Tibial artery (tissue), 4 donors: ENCODE measurements around the gene ELP4.
"Not testable (repeated sequence)": the region's sequence is repeated elsewhere in the genome, so short reads cannot be mapped to it uniquely, and the experiment has no call there.

ENCODE experiments used
- DNase-seq, 2 donors: peaks; one replicate each; pipeline ENCODE4 v3.0.0-alpha.2; 2019
- H3K27ac ChIP-seq, 2 donors: fragments of 200-600 bp; sonication (generic) in 1 of 2; 1 replicate in 1 of 2; 2 replicates in 1 of 2; pipeline ENCODE4 v1.5.1; 2018 to 2019; ENCODE audit warnings: mild to moderate bottlenecking in 1 of 2
- H3K27me3 ChIP-seq, 2 donors: fragments of 200-600 bp; sonication (generic) in 1 of 2; one replicate each; pipeline versions ENCODE4 v1.5.1 to v1.6.0; 2016 to 2019
- H3K36me3 ChIP-seq, 3 donors: fragments of 200-600 bp; sonication (generic) in 2 of 3; one replicate each; pipeline ENCODE4 v1.5.1; 2016 to 2019; ENCODE audit warnings: mild to moderate bottlenecking in 2 of 3
- H3K4me1 ChIP-seq, 4 donors: fragments of 200-600 bp; sonication (generic) in 2 of 4; 1 replicate in 3 of 4; 2 replicates in 1 of 4; pipeline ENCODE4 v1.5.1; 2016 to 2019
- H3K4me3 ChIP-seq, 2 donors: fragments of 200-600 bp; sonication (generic) in 1 of 2; 1 replicate in 1 of 2; 2 replicates in 1 of 2; pipeline ENCODE4 v1.5.1; 2018 to 2019; ENCODE audit warnings: mild to moderate bottlenecking in 2 of 2
- H3K9me3 ChIP-seq, 3 donors: fragments of 200-600 bp; sonication (generic) in 1 of 3; one replicate each; pipeline ENCODE4 v1.5.1; 2016 to 2019
- intact Hi-C: fragments of 100-400 bp; cut with DNase I; formaldehyde crosslinking; loops from one replicate; pipeline ENCODE4 v1.15.0; 2023; ENCODE audit warnings: low total_unique reads
- TF ChIP-seq, protein P1 (sequence below), 2 experiments: fragments of 200-600 bp in 1 of 2; fragments of 450-650 bp in 1 of 2; IDR thresholded peaks; one replicate each; pipeline ENCODE4 v1.5.1; 2017 to 2019; ENCODE audit warnings: antibody characterized with exemption in 2 of 2, mild to moderate bottlenecking in 1 of 2, moderate library complexity in 1 of 2

Gene ELP4

DNA sequence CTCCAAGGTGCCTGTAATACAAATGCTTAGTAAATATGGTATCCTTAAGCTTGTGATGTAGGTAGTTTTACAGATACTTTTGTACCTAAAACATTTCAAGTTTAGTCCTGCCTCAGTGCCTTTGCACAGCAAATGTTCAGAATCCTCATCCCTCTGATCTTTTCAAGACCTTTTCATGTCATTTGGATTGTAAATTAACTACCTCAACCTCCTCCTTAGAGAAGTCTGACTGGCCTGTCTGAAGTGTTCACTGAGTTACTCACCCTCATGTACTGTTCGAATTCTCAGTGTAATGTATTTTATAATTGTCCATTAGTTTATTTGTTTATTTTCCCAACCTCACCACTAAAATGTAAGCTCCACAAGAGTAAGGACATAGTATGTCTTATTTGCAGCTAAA, 147.5 kb downstream of the ELP4 start:
- Histone ChIP-seq H3K9me3 (no peaks in the 10 kb centered on the region), H3K4me1 (peaks cover 0 to 11% (median 0%) of the 10 kb centered on the region in 4 donors), H3K4me3 (no peak overlapping the region), H3K27ac (no peak overlapping the region), H3K36me3 (no peaks in the 10 kb centered on the region), H3K27me3 (no peaks in the 10 kb centered on the region)
- DNase-seq = no peak
- intact Hi-C loops = no loop called here
- TF ChIP-seq, protein P1, sequence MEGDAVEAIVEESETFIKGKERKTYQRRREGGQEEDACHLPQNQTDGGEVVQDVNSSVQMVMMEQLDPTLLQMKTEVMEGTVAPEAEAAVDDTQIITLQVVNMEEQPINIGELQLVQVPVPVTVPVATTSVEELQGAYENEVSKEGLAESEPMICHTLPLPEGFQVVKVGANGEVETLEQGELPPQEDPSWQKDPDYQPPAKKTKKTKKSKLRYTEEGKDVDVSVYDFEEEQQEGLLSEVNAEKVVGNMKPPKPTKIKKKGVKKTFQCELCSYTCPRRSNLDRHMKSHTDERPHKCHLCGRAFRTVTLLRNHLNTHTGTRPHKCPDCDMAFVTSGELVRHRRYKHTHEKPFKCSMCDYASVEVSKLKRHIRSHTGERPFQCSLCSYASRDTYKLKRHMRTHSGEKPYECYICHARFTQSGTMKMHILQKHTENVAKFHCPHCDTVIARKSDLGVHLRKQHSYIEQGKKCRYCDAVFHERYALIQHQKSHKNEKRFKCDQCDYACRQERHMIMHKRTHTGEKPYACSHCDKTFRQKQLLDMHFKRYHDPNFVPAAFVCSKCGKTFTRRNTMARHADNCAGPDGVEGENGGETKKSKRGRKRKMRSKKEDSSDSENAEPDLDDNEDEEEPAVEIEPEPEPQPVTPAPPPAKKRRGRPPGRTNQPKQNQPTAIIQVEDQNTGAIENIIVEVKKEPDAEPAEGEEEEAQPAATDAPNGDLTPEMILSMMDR (IDR thresholded peaks at IDR 0.05) = no peak

DNA sequence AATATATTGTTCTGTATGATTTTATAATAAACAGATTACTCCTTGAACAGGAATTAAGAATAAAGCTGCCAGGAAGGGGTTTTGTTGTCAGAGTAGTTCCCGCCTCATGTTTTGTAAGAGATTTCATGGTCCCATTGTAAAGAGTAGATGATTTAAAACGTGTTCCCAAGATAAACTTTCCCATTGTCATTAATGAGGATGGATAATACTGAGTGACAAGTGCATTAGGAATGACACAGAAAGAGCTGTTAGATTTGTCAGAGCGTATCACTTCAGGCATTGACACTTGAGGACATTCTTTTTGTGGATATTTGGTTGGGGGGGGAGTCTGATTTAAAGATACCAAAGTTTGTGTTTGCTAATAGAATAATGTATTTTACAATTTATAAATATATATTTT, 154.6 kb downstream of the ELP4 start:
- H3K27ac ChIP-seq = no peak overlapping the region
- no peaks in the 10 kb centered on the region for H3K36me3 ChIP-seq
- DNase-seq = no peak
- no peak overlapping the region for H3K4me3 ChIP-seq
- intact Hi-C loops = no loop called here
- H3K27me3 ChIP-seq = no peaks in the 10 kb centered on the region
- TF ChIP-seq, protein P1 (IDR thresholded peaks at IDR 0.05) = no peak
- H3K4me1 ChIP-seq = no peaks in the 10 kb centered on the region
- H3K9me3 ChIP-seq = no peaks in the 10 kb centered on the region

DNA sequence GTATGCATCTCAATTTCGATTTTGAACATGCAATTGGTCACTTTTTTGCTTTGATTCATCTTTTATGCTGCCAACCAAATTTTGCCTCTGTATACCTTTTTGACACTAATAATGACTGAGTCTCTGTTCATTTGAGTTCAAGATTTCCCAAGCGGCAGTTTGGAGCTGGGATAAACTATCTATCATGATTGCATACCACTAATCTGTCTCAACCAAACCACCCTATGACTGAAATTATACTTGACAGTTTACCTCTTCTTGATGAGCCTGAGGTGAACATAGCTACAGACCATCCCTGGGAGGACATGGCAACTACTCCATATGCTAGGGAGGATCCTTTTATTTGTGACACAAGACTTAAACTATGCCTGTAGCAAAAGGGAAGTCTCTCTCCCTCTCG, 155.4 kb downstream of the ELP4 start:
- no peaks in the 10 kb centered on the region for H3K9me3 ChIP-seq
- H3K4me3 ChIP-seq = no peak overlapping the region
- H3K4me1 ChIP-seq = no peaks in the 10 kb centered on the region
- H3K27me3 ChIP-seq = no peaks in the 10 kb centered on the region
- intact Hi-C loops = no loop called here
- TF ChIP-seq, protein P1 (IDR thresholded peaks at IDR 0.05) = no peak
- DNase-seq = no peak
- H3K36me3 ChIP-seq = no peaks in the 10 kb centered on the region
- H3K27ac ChIP-seq = no peak overlapping the region

DNA sequence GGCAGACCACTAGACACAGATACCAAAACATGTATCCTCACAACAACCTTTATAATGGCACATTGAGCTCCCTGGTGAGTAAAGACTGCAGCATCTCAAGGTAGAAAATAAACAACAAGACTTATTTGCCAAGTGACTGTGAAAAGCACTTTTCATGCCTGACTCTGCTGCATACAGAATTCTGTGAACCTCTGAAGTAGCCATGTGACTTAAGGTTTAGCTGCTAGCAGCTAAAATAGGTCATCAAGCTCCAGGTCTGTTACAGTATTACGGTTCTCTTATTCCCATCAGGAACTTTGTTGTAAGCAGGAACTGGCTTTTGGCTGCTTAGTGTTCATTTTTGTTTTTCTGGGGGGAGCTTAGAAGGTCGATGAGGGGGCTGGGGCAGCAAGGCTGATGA, 162.1 kb downstream of the ELP4 start:
- no peaks in the 10 kb centered on the region for H3K9me3 ChIP-seq
- H3K4me3 ChIP-seq = no peak overlapping the region
- no peak for DNase-seq
- H3K4me1 ChIP-seq = no peaks in the 10 kb centered on the region
- H3K27me3 ChIP-seq = no peaks in the 10 kb centered on the region
- H3K36me3 ChIP-seq = no peaks in the 10 kb centered on the region
- intact Hi-C loops = no loop called here
- TF ChIP-seq, protein P1 (IDR thresholded peaks at IDR 0.05) = no peak
- no peak overlapping the region for H3K27ac ChIP-seq

DNA sequence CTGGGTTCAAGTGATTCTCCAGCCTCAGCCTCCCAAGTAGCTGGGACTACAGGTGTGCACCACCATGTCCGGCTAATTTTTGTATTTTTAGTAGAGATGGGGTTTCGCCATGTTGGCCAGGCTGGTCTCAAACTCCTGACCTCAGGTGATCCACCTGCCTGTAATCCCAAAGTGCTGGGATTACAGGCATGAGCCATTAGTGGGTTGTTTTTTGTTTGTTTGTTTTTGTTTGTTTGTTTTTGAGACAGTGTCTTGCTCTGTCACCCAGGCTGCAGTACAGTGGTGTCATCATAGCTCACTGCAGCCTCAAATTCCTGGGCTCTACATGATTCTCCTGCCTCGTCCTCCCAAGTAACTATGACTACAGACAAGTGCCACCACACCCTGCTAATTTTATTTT, 163.5 kb downstream of the ELP4 start:
- not testable (repeated sequence) for H3K4me1 ChIP-seq, H3K4me3 ChIP-seq, DNase-seq

DNA sequence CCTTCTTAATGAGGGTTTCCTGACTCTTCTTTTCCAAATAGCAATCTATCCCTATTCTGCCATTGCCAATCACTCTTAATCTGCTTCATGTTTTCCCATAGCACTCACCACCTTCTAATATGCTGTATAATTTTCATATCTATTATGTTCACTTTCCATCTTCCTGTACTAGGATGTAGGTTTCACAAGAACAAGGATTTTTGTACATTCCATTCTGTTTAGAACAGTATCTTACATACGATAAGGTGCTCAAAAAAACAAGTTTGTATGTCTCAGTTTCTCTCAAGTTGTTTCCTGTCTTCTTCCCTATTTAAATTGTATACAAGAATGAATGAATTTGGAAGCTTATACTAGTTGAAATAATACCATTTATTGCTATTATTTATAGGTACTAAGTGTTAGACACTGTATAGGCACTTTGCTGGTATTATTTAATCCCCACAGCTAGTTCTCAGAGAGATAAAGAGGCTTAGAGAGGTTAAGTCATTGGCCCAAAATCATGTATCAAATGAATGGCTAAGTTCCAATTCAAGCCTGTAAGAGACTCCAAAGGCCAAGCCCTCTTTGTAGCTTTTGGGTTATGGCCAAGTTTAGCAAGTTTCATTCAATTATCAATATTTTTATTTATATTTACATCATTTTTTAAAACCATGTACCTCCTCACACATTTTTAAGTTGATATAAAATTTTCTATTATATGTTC, 166.9 kb downstream of the ELP4 start:
- Histone ChIP-seq H3K4me3 (no peak overlapping the region), H3K27me3 (no peaks in the 10 kb centered on the region), H3K27ac (no peak overlapping the region), H3K9me3 (peaks cover 0 to 6% (median 0%) of the 10 kb centered on the region in 3 donors), H3K4me1 (no peaks in the 10 kb centered on the region), H3K36me3 (peaks cover 0 to 6% (median 6%) of the 10 kb centered on the region in 3 donors)
- TF ChIP-seq, protein P1 (IDR thresholded peaks at IDR 0.05) = no peak
- no peak for DNase-seq
- intact Hi-C loops = no loop called here

More for the DNA sequence above, 163.5 kb downstream of the ELP4 start:
- H3K27me3 ChIP-seq, intact Hi-C loops, H3K9me3 ChIP-seq, H3K36me3 ChIP-seq, H3K27ac ChIP-seq: not testable (repeated sequence)
